Natural killer cell treated with Interleukin-12 subunit alpha and Interleukin-12 subunit beta and Interleukin-15 and Interleukin-18, amount 100 ng/mL, for 72 hours (primary cell): ENCODE data around the gene DUSP2. TPM values are rescaled to one million over a fixed set of nuclear protein-coding genes. Genes with fewer than 3 reads are reported as not detected.

Experiments used
- ATAC-seq, 2 donors: fragments of 150-1000 bp; cut with Tn5 transposase in 1 of 2; sonication (Bioruptor Pico), chemical (Tn5 transposase) in 1 of 2; 2 replicates each; pipeline ENCODE4 v1.10.0; 2021
- DNase-seq: peaks from one replicate; pipeline ENCODE4 v3.0.0; 2022; ENCODE audit warnings: low spot score
- H3K27ac Mint-ChIP-seq, 2 donors: 1 replicate in 1 of 2; 2 replicates in 1 of 2; pipeline ENCODE4 v1.8.0; 2022; ENCODE audit warnings: mixed read lengths in 2 of 2, mild to moderate bottlenecking in 1 of 2, moderate library complexity in 1 of 2
- H3K27me3 Mint-ChIP-seq, 2 donors: 1 replicate in 1 of 2; 2 replicates in 1 of 2; pipeline ENCODE4 v1.8.0; 2022; ENCODE audit warnings: mixed read lengths in 2 of 2
- H3K36me3 Mint-ChIP-seq: one replicate; pipeline ENCODE4 v1.8.0; 2022; ENCODE audit warnings: mixed read lengths
- H3K4me1 Mint-ChIP-seq, 2 donors: 1 replicate in 1 of 2; 2 replicates in 1 of 2; pipeline ENCODE4 v1.8.0; 2022; ENCODE audit warnings: low read depth in 2 of 2, mixed read lengths in 2 of 2, mild to moderate bottlenecking in 1 of 2
- H3K4me3 Mint-ChIP-seq: one replicate; pipeline ENCODE4 v1.8.0; 2022; ENCODE audit warnings: mixed read lengths
- H3K9me3 Mint-ChIP-seq: 2 replicates; pipeline ENCODE4 v1.8.0; 2022; ENCODE audit warnings: mixed read lengths
- total RNA-seq, 2 donors: library from RNA; stranded (reverse); gene quantifications; one replicate each; pipeline ENCODE4 v1.2.3, GENCODE V29; 2022

Gene DUSP2
- total RNA-seq, 2 donors from 2014 or later = 30.9 to 52.0 TPM

- ATAC-seq (no peak), DNase-seq (no peak)
- Mint-ChIP-seq H3K4me1 (peaks cover 4 to 8% of the 10 kb centered on the region in 2 donors), H3K36me3 (no peaks in the 10 kb centered on the region), H3K27me3 (peaks cover 19 to 28% of the 10 kb centered on the region in 2 donors), H3K4me3 (no peak overlapping the region), H3K9me3 (no peaks in the 10 kb centered on the region), H3K27ac (no peak overlapping the region)
Measured at GRCh38 chr2:96124406-96125265, 20.6 kb downstream of the DUSP2 start.

DNA sequence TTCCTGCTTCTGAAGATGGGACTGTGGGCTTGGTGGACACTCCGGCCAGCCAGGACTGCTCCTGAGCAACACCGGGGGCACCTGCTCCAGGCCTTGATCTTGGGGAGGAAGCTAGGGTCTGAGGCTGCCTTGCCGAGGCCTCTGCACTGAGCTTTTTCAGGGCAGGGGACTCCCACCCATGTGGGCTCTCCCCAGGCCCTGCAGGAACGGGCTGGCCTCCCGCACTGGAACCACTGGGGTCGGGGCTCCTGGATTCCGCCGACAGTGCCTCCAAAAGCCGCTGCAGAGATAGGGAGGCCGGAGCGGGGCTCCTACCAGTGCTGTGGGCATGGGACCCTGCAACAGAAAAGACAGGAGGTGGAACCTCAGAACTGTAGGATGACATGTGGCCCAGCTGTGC, 21.3 kb downstream of the DUSP2 start:
- ATAC-seq = no peak
- Mint-ChIP-seq H3K4me3 (no peak overlapping the region), H3K27ac (no peak overlapping the region), H3K4me1 (peaks cover 0 to 5% of the 10 kb centered on the region in 2 donors), H3K9me3 (no peaks in the 10 kb centered on the region), H3K36me3 (no peaks in the 10 kb centered on the region), H3K27me3 (peaks cover 24 to 35% of the 10 kb centered on the region in 2 donors)
- DNase-seq = no peak

- Mint-ChIP-seq H3K9me3 (no peaks in the 10 kb centered on the region), H3K27me3 (peaks cover 25 to 38% of the 10 kb centered on the region in 2 donors), H3K4me3 (no peak overlapping the region), H3K36me3 (no peaks in the 10 kb centered on the region), H3K4me1 (peaks cover 0 to 5% of the 10 kb centered on the region in 2 donors), H3K27ac (no peak overlapping the region)
- no peak for ATAC-seq
- no peak for DNase-seq
Measured at GRCh38 chr2:96123290-96123689, 21.9 kb downstream of the DUSP2 start.

- Mint-ChIP-seq H3K27me3 (peaks cover 25 to 38% of the 10 kb centered on the region in 2 donors), H3K27ac (no peak overlapping the region), H3K36me3 (no peaks in the 10 kb centered on the region), H3K9me3 (no peaks in the 10 kb centered on the region), H3K4me1 (peaks cover 0 to 11% of the 10 kb centered on the region in 2 donors), H3K4me3 (no peak overlapping the region)
- ATAC-seq (no peak), DNase-seq (no peak)
Measured at GRCh38 chr2:96122391-96122790, 22.8 kb downstream of the DUSP2 start.

GRCh38 chr2:96121414-96121813, 23.8 kb downstream of the DUSP2 start:
- H3K4me1 Mint-ChIP-seq = peaks cover 0 to 11% of the 10 kb centered on the region in 2 donors
- H3K4me3 Mint-ChIP-seq = no peak overlapping the region
- no peak overlapping the region for H3K27ac Mint-ChIP-seq

GRCh38 chr2:96120991-96121390, 24.2 kb downstream of the DUSP2 start:
- ATAC-seq = no peak
- Mint-ChIP-seq H3K27me3 (peaks cover 26 to 39% of the 10 kb centered on the region in 2 donors), H3K36me3 (no peaks in the 10 kb centered on the region), H3K4me1 (peaks cover 0 to 11% of the 10 kb centered on the region in 2 donors), H3K9me3 (no peaks in the 10 kb centered on the region), H3K4me3 (no peak overlapping the region), H3K27ac (no peak overlapping the region)
- DNase-seq = no peak

More at GRCh38 chr2:96121414-96121813, 23.8 kb downstream of the DUSP2 start:
- no peak for DNase-seq
- peaks cover 25 to 38% of the 10 kb centered on the region in 2 donors for H3K27me3 Mint-ChIP-seq
- H3K9me3 Mint-ChIP-seq = no peaks in the 10 kb centered on the region
- no peak for ATAC-seq
- no peaks in the 10 kb centered on the region for H3K36me3 Mint-ChIP-seq

DNA sequence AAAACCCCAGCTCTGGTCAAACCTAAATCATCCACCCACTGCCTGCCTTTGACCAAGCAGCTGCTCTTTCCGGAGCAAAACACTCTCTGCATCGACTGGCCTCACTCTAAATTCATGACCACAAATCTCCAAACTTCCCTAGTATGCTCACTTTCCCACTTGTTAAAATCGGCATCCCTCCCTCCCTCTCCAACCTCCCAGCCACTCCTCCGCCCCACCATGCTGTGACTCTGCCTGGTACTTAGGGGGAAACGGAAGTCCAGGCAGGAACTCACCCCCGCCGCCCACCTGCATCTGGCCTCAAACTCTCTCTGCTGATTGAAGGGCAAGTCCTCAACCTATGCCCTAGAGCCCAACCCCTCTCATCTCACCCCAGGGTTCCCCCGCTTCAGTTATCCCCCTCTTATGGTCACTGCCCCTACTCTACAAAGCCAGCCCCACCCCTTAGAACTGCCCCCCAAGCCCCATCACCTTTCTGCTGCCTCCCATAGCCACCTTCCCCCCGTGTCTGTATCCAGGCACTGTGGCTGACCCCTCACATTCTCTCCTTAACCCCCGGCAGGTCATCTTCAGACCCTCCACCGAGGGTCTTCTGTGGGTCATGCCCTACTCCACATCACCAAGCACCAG, 25.0 kb downstream of the DUSP2 start:
- H3K4me1 Mint-ChIP-seq = peaks cover 5 to 17% of the 10 kb centered on the region in 2 donors
- H3K9me3 Mint-ChIP-seq = no peaks in the 10 kb centered on the region
- ATAC-seq = no peak
- no peak for DNase-seq
- H3K27me3 Mint-ChIP-seq = peaks cover 34 to 44% of the 10 kb centered on the region in 2 donors
- H3K36me3 Mint-ChIP-seq = no peaks in the 10 kb centered on the region
- H3K4me3 Mint-ChIP-seq = no peak overlapping the region
- H3K27ac Mint-ChIP-seq = no peak overlapping the region

GRCh38 chr2:96119389-96119751, 25.9 kb downstream of the DUSP2 start:
- peaks cover 35 to 41% of the 10 kb centered on the region in 2 donors for H3K27me3 Mint-ChIP-seq
- H3K9me3 Mint-ChIP-seq = no peaks in the 10 kb centered on the region
- no peak overlapping the region for H3K27ac Mint-ChIP-seq
- ATAC-seq (no peak), DNase-seq (no peak)
- H3K4me3 Mint-ChIP-seq = no peak overlapping the region
- H3K36me3 Mint-ChIP-seq = no peaks in the 10 kb centered on the region
- H3K4me1 Mint-ChIP-seq = peaks cover 5 to 17% of the 10 kb centered on the region in 2 donors

DNA sequence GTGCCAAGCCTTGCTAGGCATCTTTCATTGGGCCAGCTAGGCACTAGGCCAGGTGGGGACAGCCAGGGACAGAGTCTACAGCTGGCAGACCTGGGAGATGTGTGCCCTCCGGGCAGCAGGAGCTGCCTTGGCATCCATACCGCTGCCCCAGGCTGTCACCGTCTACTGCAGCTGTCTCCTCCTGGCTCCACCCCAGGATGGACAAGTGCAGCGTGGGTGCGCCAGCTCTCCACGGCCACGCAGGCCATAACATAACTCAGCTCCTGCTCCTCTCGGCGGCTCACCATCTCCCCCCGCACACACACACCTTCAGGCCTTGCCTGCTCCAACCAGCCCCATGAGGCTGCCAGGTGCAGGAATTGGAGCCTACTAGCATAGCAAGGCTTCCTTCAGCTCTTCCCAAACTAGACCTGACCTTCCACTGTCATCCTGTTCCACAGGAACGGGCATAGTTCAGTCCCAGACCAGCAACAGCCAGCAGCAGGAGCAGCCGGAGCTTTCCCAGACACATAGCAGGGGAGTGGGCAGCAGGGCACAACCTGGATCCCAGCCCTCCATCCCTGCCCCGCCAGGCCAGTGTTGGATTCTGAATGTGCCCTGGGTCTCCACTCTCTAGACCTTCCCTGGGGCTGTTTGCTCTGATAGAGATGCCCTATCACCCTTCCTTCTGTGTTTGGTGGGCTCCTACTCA, 26.4 kb downstream of the DUSP2 start:
- DNase-seq (no peak), ATAC-seq (no peak)
- no peak overlapping the region for H3K27ac Mint-ChIP-seq
- peaks cover 5 to 17% of the 10 kb centered on the region in 2 donors for H3K4me1 Mint-ChIP-seq
- no peaks in the 10 kb centered on the region for H3K36me3 Mint-ChIP-seq
- peaks cover 35 to 41% of the 10 kb centered on the region in 2 donors for H3K27me3 Mint-ChIP-seq
- H3K9me3 Mint-ChIP-seq = no peaks in the 10 kb centered on the region
- no peak overlapping the region for H3K4me3 Mint-ChIP-seq

- Mint-ChIP-seq H3K4me1 (peaks cover 5 to 17% of the 10 kb centered on the region in 2 donors), H3K4me3 (peak overlapping the region; percentile 54), H3K9me3 (no peaks in the 10 kb centered on the region), H3K27me3 (peaks cover 35 to 41% of the 10 kb centered on the region in 2 donors), H3K36me3 (no peaks in the 10 kb centered on the region), H3K27ac (no peak overlapping the region)
- no peak for ATAC-seq
- no peak for DNase-seq
Measured at GRCh38 chr2:96117701-96118588, 27.3 kb downstream of the DUSP2 start.

- Mint-ChIP-seq H3K4me3 (no peak overlapping the region), H3K36me3 (no peaks in the 10 kb centered on the region), H3K27ac (no peak overlapping the region), H3K27me3 (peaks cover 35 to 41% of the 10 kb centered on the region in 2 donors), H3K9me3 (no peaks in the 10 kb centered on the region), H3K4me1 (peaks cover 5 to 17% of the 10 kb centered on the region in 2 donors)
- peak; percentile 82 to 87 for ATAC-seq
- no peak for DNase-seq
Measured at GRCh38 chr2:96116879-96117533, 28.2 kb downstream of the DUSP2 start.

DNA sequence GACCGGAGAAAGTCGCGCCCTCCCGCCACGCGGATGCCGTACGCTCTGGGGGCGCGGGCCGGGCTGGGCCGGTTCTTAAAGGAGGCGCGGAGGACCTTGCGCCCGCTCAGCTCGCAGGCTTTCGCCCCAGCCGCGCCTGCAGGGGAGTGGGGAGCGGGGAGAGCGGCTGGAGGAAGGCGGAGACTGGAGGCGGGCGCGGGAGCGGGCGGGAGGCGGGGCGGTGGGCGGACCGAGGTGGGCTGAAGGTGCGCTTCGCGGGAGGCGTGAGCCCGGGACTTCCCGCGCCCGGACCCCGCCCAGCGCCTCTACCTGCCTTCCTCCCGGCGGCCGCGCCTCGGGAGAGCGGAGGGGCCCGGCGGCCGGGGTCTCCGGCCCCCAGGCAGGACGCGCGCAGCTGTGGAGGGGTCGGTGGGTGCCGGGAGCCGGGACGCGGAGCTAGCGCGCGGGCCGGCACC, 28.8 kb downstream of the DUSP2 start, which contains the start of gene ADRA2B:
TSS of gene ADRA2B (minus strand) at position 148 of the 455 bp plus-strand sequence. CDS start 422 bp downstream, outside the sequence.
- Mint-ChIP-seq H3K27me3 (peaks cover 33 to 39% of the 10 kb centered on the region in 2 donors), H3K9me3 (no peaks in the 10 kb centered on the region), H3K4me3 (peak within 1 kb of the TSS; percentile 81), H3K36me3 (no peaks in the 10 kb centered on the region), H3K27ac (peak within 1 kb of the TSS in 1 of 2 donors; percentile 56), H3K4me1 (peaks cover 5 to 17% of the 10 kb centered on the region in 2 donors)
- ATAC-seq (peak; percentile 59 to 74), DNase-seq (no peak)
